Aorta (tissue), 5 donors: ENCODE measurements around the gene ALDH6A1. TPM values are rescaled to one million over a fixed set of nuclear protein-coding genes. Genes with fewer than 3 reads are reported as not detected.
"Not testable (repeated sequence)": the region's sequence is repeated elsewhere in the genome, so short reads cannot be mapped to it uniquely, and the experiment has no call there.

Source experiments
- ATAC-seq: fragments of 200-7000 bp; cut with Tn5 transposase; one replicate; pipeline ENCODE4 v1.9.1; 2022; ENCODE audit warnings: moderate library complexity; ENCODE audit not compliant: low FRiP score
- DNase-seq, 2 donors: peaks; one replicate each; pipeline ENCODE4 v3.0.0-alpha.2; 2020
- H3K27ac ChIP-seq, 2 donors: one replicate each; pipeline ENCODE4 v1.5.1; 2013; ENCODE audit warnings: low read length in 2 of 2, mild to moderate bottlenecking in 2 of 2, moderate library complexity in 2 of 2, control low read depth in 1 of 2, inconsistent platforms in 1 of 2, low read depth in 1 of 2
- H3K27me3 ChIP-seq, 2 donors: one replicate each; pipeline ENCODE4 v1.6.1; 2013; ENCODE audit warnings: control low read depth in 1 of 2, low read length in 1 of 2, mild to moderate bottlenecking in 1 of 2, moderate library complexity in 1 of 2; ENCODE audit not compliant: insufficient read depth in 2 of 2, control insufficient read depth in 1 of 2
- H3K36me3 ChIP-seq, 2 donors: one replicate each; pipeline ENCODE4 v1.6.1; 2013; ENCODE audit warnings: control low read depth in 1 of 2, low read length in 1 of 2, mild to moderate bottlenecking in 1 of 2; ENCODE audit not compliant: insufficient read depth in 2 of 2, control insufficient read depth in 1 of 2
- H3K4me1 ChIP-seq, 2 donors: one replicate each; pipeline ENCODE4 v1.6.1; 2013; ENCODE audit warnings: low read length in 2 of 2, control low read depth in 1 of 2, mild to moderate bottlenecking in 1 of 2, moderate library complexity in 1 of 2; ENCODE audit not compliant: insufficient read depth in 2 of 2, control insufficient read depth in 1 of 2
- H3K4me3 ChIP-seq, 2 donors: one replicate each; pipeline ENCODE4 v1.5.1; 2013; ENCODE audit warnings: low read length in 2 of 2, control low read depth in 1 of 2, mild to moderate bottlenecking in 1 of 2
- H3K9me3 ChIP-seq: one replicate; pipeline ENCODE4 v1.6.1; 2013; ENCODE audit warnings: mild to moderate bottlenecking, low read length; ENCODE audit not compliant: control insufficient read depth
- WGBS, 2 donors: extraction: QIAGEN DNeasy Blood & Tissue Kit; methylation state at CpG; one replicate each; pipeline ENCODE4 v1.1.7; 2013; 5-methylcytosine and 5-hydroxymethylcytosine counted together
- intact Hi-C, 2 donors: fragments of 100-400 bp; cut with DNase I; formaldehyde crosslinking; loops; one replicate each; pipeline versions ENCODE4 v1.14.2 to v1.15.0; 2022
- long read RNA-seq, 2 donors: library from polyadenylated mRNA; unstranded; transcript quantifications; one replicate each; pipeline ENCODE4 v2.0.0, GENCODE V29; 2020 to 2021
- polyA plus RNA-seq, 2 donors: library from polyadenylated mRNA; stranded (reverse); fragments of 200-250 nt; gene quantifications; one replicate each; pipeline ENCODE4 v1.2.3, GENCODE V29; 2013
- total RNA-seq, 2 donors: library from RNA; stranded (reverse); fragmentation: NEBNext Ultra II Directional; extraction: Animal tissue kit (Norgen Biotek cat#: 25700); gene quantifications; one replicate each; pipeline ENCODE4 v1.2.1, GENCODE V29; 2021
- donor health status: healthy with polysubstance abuse.
- donor health status: Bipolar disorder and iron deficiency.
- donor health status: DM: no; HTN: no; CAD: no.
- donor health status: DM: no; HTN: no; CAD: no.
- donor health status: DM: yes; HTN: yes; CAD: no.

Gene ALDH6A1
- total RNA-seq (10 to 100 TPM; 28.4 to 33.6 TPM), polyA plus RNA-seq (10 to 100 TPM; 10.7 to 13.8 TPM)
- long read RNA-seq, donor 1, full-length matches to known transcripts, result 101 of 123 reads
- long read RNA-seq, donor 1, partial matches to known transcripts, result 10 of 123 reads
- long read RNA-seq, donor 1, other reads (novel, unspliced or antisense), result 12 of 123 reads
- long read RNA-seq, donor 2, full-length matches to known transcripts, result 24 of 33 reads
- long read RNA-seq, donor 2, partial matches to known transcripts, result 4 of 33 reads
- long read RNA-seq, donor 2, other reads (novel, unspliced or antisense), result 5 of 33 reads

GRCh38 chr14:74084277-74085046, at the start of gene ALDH6A1, which contains the start of gene LIN52:
Gene ALDH6A1, minus strand, starts transcription at chr14:74084453. Its CDS starts 59 bp downstream, at chr14:74084394.
Gene LIN52, plus strand, starts transcription at chr14:74084956. Its CDS starts 19 bp downstream, at chr14:74084975.
- Histone ChIP-seq H3K9me3 (no peaks in the 10 kb centered on the region), H3K4me3 (peak within 1 kb of the TSS; percentile 49 to 62), H3K27ac (peak within 1 kb of the TSS; percentile 20 to 42), H3K36me3 (no peaks in the 10 kb centered on the region), H3K4me1 (no peaks in the 10 kb centered on the region), H3K27me3 (no peaks in the 10 kb centered on the region)
- intact Hi-C loops, result no loop called here
- ATAC-seq (peak; percentile 97), DNase-seq (peak; percentile 100)
- 0% methylated on average over 45 to 46 of the region's 46 CpGs for WGBS, 2 donors

DNA sequence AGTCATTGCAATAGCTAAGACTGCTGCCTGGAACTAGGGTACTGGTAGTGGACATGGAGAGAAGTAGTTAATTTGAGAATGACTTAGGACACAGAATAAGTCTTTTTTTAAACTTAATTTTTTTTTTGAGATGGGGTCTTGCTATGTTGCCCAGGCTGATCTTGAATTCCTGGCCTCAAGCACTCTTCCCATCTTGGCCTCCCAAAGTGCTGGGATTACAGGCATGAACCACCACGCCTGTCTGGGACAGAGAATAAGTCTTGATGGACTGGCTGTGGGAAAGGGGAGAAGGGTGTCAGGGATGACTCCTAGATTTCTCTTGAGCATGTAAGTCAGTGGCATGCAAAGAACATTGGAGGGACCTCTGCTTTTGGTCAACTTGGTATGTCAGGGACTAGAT, 43.4 kb upstream of the ALDH6A1 start:
- Histone ChIP-seq H3K9me3 (no peaks in the 10 kb centered on the region), H3K27me3 (no peaks in the 10 kb centered on the region), H3K4me3 (no peak overlapping the region), H3K27ac (no peak overlapping the region), H3K36me3 (peaks cover 0 to 3% of the 10 kb centered on the region in 2 donors), H3K4me1 (no peaks in the 10 kb centered on the region)
- no peak for ATAC-seq
- 95 to 100% methylated on average over 1 of the region's 1 CpG for WGBS, 2 donors
- intact Hi-C loops, result no loop called here
- DNase-seq, result no peak

DNA sequence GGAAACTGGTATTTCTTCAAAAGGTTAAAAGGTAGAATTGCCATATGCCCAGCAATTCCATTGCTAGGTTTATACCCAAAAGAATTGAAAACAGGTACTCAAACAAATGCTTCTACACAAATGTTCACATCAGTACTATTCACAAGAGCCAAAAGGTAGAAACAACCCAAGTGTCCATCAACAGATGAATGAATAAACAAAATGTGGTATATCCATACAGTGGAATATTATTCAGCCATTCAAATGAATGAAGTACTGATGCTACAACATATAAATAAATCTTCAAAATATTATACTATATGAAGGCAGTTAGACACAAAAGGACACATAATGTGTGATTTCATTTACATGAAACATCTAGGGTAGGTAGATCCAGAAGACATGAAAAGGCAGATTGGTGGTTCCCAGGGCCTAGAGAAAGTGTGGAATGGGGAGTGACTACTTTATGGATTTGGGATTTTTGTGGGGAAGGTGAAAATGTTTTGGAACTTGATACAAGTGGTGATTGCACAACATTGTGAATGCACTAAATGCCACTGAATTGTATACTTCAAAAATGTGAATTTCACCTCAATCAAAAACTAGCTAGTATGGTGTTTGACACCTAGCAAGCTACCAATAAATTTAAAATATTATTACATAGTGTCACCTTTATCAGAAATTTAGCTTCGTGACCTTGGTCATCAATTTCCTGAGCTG, 42.2 kb upstream of the ALDH6A1 start:
- 94 to 97% methylated on average over 1 of the region's 1 CpG for WGBS, 2 donors
- no peak for DNase-seq
- Histone ChIP-seq H3K9me3 (no peaks in the 10 kb centered on the region), H3K27me3 (no peaks in the 10 kb centered on the region), H3K27ac (no peak overlapping the region), H3K36me3 (peaks cover 0 to 3% of the 10 kb centered on the region in 2 donors), H3K4me3 (no peak overlapping the region), H3K4me1 (no peaks in the 10 kb centered on the region)
- intact Hi-C loops, result no loop called here
- no peak for ATAC-seq

DNA sequence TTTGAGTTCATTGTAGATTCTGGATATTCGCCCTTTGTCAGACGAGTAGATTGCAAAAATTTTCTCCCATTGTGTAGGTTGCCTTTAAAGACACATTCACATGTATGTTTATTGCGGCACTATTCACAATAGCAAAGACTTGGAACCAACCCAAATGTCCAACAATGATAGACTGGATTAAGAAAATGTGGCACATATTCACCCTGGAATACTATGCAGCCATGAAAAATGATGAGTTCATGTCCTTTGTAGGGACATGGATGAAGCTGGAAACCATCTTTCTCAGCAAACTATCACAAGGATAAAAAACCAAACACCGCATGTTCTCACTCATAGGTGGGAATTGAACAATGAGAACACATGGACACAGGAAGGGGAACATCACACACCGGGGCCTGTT, 41.2 kb upstream of the ALDH6A1 start:
- H3K9me3 ChIP-seq, intact Hi-C loops, ATAC-seq, H3K4me1 ChIP-seq, H3K27ac ChIP-seq, H3K36me3 ChIP-seq, H3K4me3 ChIP-seq, H3K27me3 ChIP-seq, DNase-seq: not testable (repeated sequence)
- WGBS, 2 donors, result 72 to 94% methylated on average over 4 of the region's 5 CpGs

GRCh38 chr14:74111395-74112216, 27.4 kb upstream of the ALDH6A1 start:
- H3K36me3 ChIP-seq, DNase-seq, H3K27me3 ChIP-seq, H3K27ac ChIP-seq, H3K4me1 ChIP-seq, H3K9me3 ChIP-seq, H3K4me3 ChIP-seq: not testable (repeated sequence)
- ATAC-seq, result peak; percentile 63
- 89 to 92% methylated on average over 13 of the region's 13 CpGs for WGBS, 2 donors
- intact Hi-C loops, result loop anchor here (2.0 to 10.0 kb wide), 2 partner anchors 143 to 145 kb away; no protein-coding TSS in a partner anchor

DNA sequence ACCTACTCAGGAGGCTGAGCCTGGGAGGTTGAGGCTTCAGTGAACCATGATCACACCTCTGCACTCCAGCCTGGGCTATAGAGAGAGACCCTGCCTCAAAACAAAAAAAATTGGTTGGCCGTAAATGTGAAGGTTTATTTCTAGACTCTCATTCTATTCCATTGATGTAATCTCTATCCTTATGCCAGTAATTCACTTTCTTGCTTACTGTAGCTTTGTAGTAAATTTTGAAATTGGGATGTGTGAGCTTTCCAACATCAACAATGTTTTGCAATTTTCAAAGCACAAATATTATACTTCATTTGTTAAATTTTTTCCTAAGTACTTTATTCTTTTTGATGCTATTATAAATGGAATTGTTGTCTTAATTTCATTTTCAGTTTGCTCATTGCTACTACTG, 25.1 kb upstream of the ALDH6A1 start:
- no peaks in the 10 kb centered on the region for H3K4me1 ChIP-seq
- no peak overlapping the region for H3K27ac ChIP-seq
- DNase-seq (no peak), ATAC-seq (no peak)
- no peaks in the 10 kb centered on the region for H3K9me3 ChIP-seq
- no peaks in the 10 kb centered on the region for H3K27me3 ChIP-seq
- H3K36me3 ChIP-seq, result peaks cover 0 to 2% of the 10 kb centered on the region in 2 donors
- H3K4me3 ChIP-seq, result no peak overlapping the region
- intact Hi-C loops, result no loop called here
- WGBS, 2 donors, result 7 to 10% methylated on average over 1 of the region's 1 CpG

DNA sequence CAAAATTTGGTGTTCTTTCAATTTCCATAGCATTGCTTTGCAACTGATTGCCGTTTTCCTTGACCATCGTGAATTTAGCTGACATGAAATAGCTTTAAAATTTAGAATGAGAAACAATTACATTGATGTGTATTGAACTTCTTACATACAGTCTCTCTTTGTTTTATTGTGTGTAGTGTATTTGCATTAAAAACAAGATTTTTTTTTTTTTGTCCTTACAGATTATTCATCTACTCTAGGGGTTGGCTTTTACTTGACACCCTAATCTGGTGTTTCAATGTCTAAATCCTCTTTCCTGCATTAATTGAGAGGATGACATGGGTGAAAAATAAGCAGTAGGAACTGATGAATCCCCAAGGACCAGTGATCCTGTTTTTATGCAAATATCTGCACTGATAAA, 21.1 kb upstream of the ALDH6A1 start:
- peaks cover 0 to 3% of the 10 kb centered on the region in 2 donors for H3K36me3 ChIP-seq
- H3K4me1 ChIP-seq, result no peaks in the 10 kb centered on the region
- WGBS, 2 donors, result 92 to 94% methylated on average over 2 of the region's 2 CpGs
- ATAC-seq (no peak), DNase-seq (no peak)
- no peak overlapping the region for H3K27ac ChIP-seq
- no peaks in the 10 kb centered on the region for H3K27me3 ChIP-seq
- intact Hi-C loops, result no loop called here
- H3K4me3 ChIP-seq, result no peak overlapping the region
- no peaks in the 10 kb centered on the region for H3K9me3 ChIP-seq
